ENCODE results near the gene CBX8. TPM values are rescaled to one million over a fixed set of nuclear protein-coding genes. Genes with fewer than 3 reads are reported as not detected.

Gene CBX8
- total and polyA plus RNA-seq, 4 donors, result 4.8 to 9.3 (median 5.5) TPM

DNA sequence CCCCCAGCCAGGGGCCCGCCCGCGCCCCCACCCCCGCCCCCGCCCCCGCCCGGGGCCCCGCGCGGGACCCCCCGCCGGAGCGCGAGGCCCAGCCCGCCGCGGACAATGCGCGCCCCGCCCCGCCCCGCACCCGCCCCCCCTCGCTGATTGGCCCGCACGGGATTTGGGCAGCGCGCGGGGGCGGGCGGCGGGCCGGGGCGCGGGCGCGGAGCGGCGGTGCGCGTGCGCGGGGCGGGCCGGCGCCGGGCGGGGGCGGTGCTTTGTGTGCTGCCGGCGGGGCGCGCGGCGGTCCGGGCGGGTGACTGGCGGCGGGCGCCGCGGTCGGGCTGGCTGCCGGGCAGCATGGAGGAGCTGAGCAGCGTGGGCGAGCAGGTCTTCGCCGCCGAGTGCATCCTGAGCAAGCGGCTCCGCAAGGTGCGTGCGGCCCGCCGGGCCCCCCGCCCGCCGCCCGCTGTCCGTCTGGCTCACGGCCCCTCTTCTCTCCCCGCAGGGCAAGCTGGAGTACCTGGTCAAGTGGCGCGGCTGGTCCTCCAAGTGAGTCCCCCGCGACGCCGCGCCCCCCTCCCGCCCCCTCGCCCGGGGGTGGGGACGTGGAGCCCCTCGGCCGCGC is 18.9 kb downstream of the CBX8 start, which contains the start of gene CBX2:
TSS of gene CBX2 (plus strand) at position 255 of the 610 bp plus-strand sequence. CDS start at position 343, 88 bp downstream.
- Histone ChIP-seq H3K27ac (ENCODE audit: low read depth in 1 of 2, low read length in 1 of 2) (peak within 1 kb of the TSS; percentile 11 to 26), H3K36me3 (ENCODE audit: control insufficient read depth in 4 of 4, insufficient read depth in 4 of 4, low read length in 4 of 4) (peaks cover 0 to 16% (median 5%) of the 10 kb centered on the region in 4 donors), H3K4me1 (ENCODE audit: control insufficient read depth in 5 of 5, insufficient read depth in 5 of 5, low read length in 5 of 5) (peaks cover 4 to 35% (median 4%) of the 10 kb centered on the region in 5 donors), H3K4me3 (peak within 1 kb of the TSS; percentile 57), H3K27me3 (ENCODE audit: control insufficient read depth in 3 of 3, insufficient read depth in 3 of 3, low read length in 2 of 3) (no peaks in the 10 kb centered on the region), H3K9ac (ENCODE audit: insufficient read depth in 1 of 2, low read length in 2 of 2) (peak within 1 kb of the TSS; percentile 25 to 67), H3K9me3 (ENCODE audit: control insufficient read depth in 4 of 4, insufficient read depth in 3 of 4, low read length in 3 of 4) (no peaks in the 10 kb centered on the region)
- 0 to 1% methylated on average over 9 to 96 of the region's 96 CpGs for WGBS, 2 donors
- ATAC-seq (ENCODE audit: insufficient read depth, low FRiP score) (peak; percentile 61), DNase-seq (peak; percentile 85 to 90 (median 89))
- TF ChIP-seq, protein P1, sequence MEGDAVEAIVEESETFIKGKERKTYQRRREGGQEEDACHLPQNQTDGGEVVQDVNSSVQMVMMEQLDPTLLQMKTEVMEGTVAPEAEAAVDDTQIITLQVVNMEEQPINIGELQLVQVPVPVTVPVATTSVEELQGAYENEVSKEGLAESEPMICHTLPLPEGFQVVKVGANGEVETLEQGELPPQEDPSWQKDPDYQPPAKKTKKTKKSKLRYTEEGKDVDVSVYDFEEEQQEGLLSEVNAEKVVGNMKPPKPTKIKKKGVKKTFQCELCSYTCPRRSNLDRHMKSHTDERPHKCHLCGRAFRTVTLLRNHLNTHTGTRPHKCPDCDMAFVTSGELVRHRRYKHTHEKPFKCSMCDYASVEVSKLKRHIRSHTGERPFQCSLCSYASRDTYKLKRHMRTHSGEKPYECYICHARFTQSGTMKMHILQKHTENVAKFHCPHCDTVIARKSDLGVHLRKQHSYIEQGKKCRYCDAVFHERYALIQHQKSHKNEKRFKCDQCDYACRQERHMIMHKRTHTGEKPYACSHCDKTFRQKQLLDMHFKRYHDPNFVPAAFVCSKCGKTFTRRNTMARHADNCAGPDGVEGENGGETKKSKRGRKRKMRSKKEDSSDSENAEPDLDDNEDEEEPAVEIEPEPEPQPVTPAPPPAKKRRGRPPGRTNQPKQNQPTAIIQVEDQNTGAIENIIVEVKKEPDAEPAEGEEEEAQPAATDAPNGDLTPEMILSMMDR (IDR thresholded peaks at IDR 0.05; ENCODE audit: control extremely low read depth, extremely low read depth), result no peak

DNA sequence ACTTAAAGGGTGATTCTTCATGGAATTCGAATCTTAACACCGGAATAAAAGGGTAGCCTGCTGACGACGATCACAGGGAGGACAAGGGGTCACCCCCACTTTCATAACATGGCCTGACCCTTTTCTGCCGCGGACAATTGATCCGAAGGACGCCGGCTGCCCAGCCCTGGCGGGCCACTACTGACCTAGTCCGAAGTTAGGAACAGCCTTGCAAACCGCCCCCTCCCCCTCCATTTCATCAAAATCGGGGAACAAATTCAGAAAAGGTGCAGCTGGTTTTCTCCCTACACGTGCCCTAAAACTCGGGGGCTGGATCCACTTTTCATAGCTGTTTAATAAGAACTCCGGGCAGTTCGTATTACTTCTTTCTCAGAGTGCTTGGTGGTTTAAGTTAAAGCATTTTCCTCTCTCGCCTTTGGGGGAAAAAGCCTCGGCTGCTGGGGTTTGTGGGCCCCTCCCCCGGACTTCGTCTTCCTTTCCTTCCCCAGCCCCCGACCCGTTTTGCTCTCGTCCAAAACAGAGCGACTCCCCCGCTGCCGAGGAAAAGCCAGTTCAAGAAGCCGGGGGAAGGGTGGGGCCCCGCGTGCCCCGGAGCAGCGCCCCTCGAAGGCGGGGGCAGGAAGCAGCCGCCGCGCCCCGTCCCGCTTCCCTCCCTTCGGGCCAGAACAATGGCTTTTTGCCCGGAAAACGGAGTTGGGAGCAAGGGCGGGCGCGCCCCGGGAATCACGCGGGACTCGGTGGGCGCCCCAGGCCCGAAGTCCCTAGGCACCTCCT is 19.6 kb downstream of the CBX8 start:
- peak overlapping the region; percentile 11 to 26 for H3K27ac ChIP-seq (ENCODE audit: low read depth in 1 of 2, low read length in 1 of 2)
- no peaks in the 10 kb centered on the region for H3K27me3 ChIP-seq (ENCODE audit: control insufficient read depth in 3 of 3, insufficient read depth in 3 of 3, low read length in 2 of 3)
- peaks cover 0 to 15% (median 2%) of the 10 kb centered on the region in 4 donors for H3K36me3 ChIP-seq (ENCODE audit: control insufficient read depth in 4 of 4, insufficient read depth in 4 of 4, low read length in 4 of 4)
- no peaks in the 10 kb centered on the region for H3K9me3 ChIP-seq (ENCODE audit: control insufficient read depth in 4 of 4, insufficient read depth in 3 of 4, low read length in 3 of 4)
- DNase-seq (peak; percentile 88 to 91 (median 89)), ATAC-seq (ENCODE audit: insufficient read depth, low FRiP score) (peak; percentile 35)
- H3K9ac ChIP-seq (ENCODE audit: insufficient read depth in 1 of 2, low read length in 2 of 2), result peak overlapping the region; percentile 25 to 67
- TF ChIP-seq, protein P1 (IDR thresholded peaks at IDR 0.05; ENCODE audit: control extremely low read depth, extremely low read depth), result no peak
- peaks cover 4 to 35% (median 4%) of the 10 kb centered on the region in 5 donors for H3K4me1 ChIP-seq (ENCODE audit: control insufficient read depth in 5 of 5, insufficient read depth in 5 of 5, low read length in 5 of 5)
- H3K4me3 ChIP-seq, result no peak overlapping the region
- WGBS, 2 donors, result 3 to 4% methylated on average over 32 to 51 of the region's 51 CpGs

DNA sequence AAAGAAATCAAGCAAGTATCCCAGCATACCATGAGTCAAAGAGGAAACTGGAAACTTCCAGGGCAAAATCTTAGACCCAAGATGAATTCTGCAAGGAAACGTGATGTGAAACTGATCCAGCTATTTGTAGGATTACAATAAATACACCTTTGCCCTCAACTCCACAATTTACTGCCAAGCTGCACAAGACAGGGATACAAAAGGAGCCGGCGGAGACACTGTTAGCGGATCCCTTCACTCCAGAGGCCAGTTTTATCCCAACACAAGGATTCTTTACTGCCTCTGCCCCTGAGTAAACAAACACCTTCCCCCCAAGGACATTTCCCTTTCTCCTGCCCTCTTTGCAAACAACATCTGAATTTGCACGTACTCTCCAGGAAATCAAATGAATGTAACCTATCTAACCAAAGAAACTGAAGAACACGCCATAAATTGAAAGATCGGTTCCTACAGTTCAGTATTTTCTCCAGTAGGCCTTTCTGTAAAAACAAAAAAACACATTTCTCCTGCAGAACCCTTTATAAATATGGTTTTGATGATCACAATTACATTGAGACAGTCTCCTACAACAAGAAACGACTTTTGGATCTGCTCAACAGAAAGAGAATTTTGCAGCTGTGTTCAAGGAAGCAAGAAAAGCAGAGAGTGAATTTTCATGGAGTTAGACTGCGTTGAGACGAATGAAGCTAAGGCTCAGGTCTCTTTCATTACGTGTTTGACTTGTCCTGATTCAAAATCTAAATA is 20.3 kb downstream of the CBX8 start:
- no peaks in the 10 kb centered on the region for H3K27me3 ChIP-seq (ENCODE audit: control insufficient read depth in 3 of 3, insufficient read depth in 3 of 3, low read length in 2 of 3)
- H3K9me3 ChIP-seq (ENCODE audit: control insufficient read depth in 4 of 4, insufficient read depth in 3 of 4, low read length in 3 of 4), result no peaks in the 10 kb centered on the region
- peak overlapping the region in 1 of 2 donors; percentile 67 for H3K9ac ChIP-seq (ENCODE audit: insufficient read depth in 1 of 2, low read length in 2 of 2)
- H3K4me3 ChIP-seq, result no peak overlapping the region
- H3K36me3 ChIP-seq (ENCODE audit: control insufficient read depth in 4 of 4, insufficient read depth in 4 of 4, low read length in 4 of 4), result peaks cover 0 to 12% (median 1%) of the 10 kb centered on the region in 4 donors
- peaks cover 4 to 35% (median 4%) of the 10 kb centered on the region in 5 donors for H3K4me1 ChIP-seq (ENCODE audit: control insufficient read depth in 5 of 5, insufficient read depth in 5 of 5, low read length in 5 of 5)
- no peak for ATAC-seq (ENCODE audit: insufficient read depth, low FRiP score)
- TF ChIP-seq, protein P1 (IDR thresholded peaks at IDR 0.05; ENCODE audit: control extremely low read depth, extremely low read depth), result no peak
- DNase-seq, result peak in 2 of 3 donors; percentile 68 to 71
- H3K27ac ChIP-seq (ENCODE audit: low read depth in 1 of 2, low read length in 1 of 2), result peak overlapping the region in 1 of 2 donors; percentile 11
- 44 to 47% methylated on average over 11 of the region's 11 CpGs for WGBS, 2 donors
